Activated naive CD8-positive, alpha-beta T cell (primary cell): Measurements from ENCODE around the gene TMCC2.
"Not testable (repeated sequence)": the region's sequence is repeated elsewhere in the genome, so short reads cannot be mapped to it uniquely, and the experiment has no call there.

Experiments
- H3K27ac Mint-ChIP-seq: one replicate; pipeline ENCODE4 v1.8.0; 2021; ENCODE audit warnings: mixed read lengths
- H3K27me3 Mint-ChIP-seq: one replicate; pipeline ENCODE4 v1.8.0; 2021; ENCODE audit warnings: mixed read lengths
- H3K36me3 Mint-ChIP-seq: one replicate; pipeline ENCODE4 v1.8.0; 2021; ENCODE audit warnings: mixed read lengths
- H3K4me1 Mint-ChIP-seq: one replicate; pipeline ENCODE4 v1.8.0; 2021; ENCODE audit warnings: low read depth, mixed read lengths
- H3K4me3 Mint-ChIP-seq: one replicate; pipeline ENCODE4 v1.8.0; 2021; ENCODE audit warnings: mild to moderate bottlenecking, mixed read lengths
- H3K9me3 Mint-ChIP-seq: one replicate; pipeline ENCODE4 v1.8.0; 2021; ENCODE audit warnings: low read depth, mixed read lengths

The TMCC2 gene

DNA sequence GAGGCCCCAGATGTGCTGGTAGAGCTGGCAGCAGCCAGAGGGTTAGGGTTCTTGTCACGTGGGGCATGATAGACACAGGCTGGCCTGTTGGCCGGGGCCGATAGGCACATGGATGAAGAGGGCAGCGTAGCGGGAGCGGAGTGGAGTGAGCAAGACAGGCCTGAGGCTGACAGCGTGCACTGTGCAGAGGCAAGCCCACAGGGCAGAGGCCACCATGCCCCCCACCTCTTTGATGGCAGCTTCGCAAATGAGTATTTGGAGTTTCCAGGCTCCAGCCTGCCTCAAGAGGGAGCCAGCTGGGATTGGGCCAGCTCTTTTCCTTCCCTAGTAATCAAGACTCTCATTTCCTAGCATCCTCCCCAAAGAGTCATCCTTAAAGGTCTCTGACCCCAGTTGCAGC is 43.5 kb downstream of the TMCC2 start:
- H3K36me3 Mint-ChIP-seq = no peaks in the 10 kb centered on the region
- H3K27ac Mint-ChIP-seq = no peak overlapping the region
- no peak overlapping the region for H3K4me3 Mint-ChIP-seq

GRCh38 chr1:205271745-205272144 is 44.0 kb downstream of the TMCC2 start:
- Mint-ChIP-seq H3K27ac (no peak overlapping the region), H3K4me3 (no peak overlapping the region), H3K27me3 (no peaks in the 10 kb centered on the region)

More for the DNA sequence above, 43.5 kb downstream of the TMCC2 start:
- Mint-ChIP-seq H3K4me1 (peaks cover 22% of the 10 kb centered on the region), H3K27me3 (no peaks in the 10 kb centered on the region), H3K9me3 (no peaks in the 10 kb centered on the region)

GRCh38 chr1:205272536-205272935 is 44.8 kb downstream of the TMCC2 start:
- Mint-ChIP-seq H3K4me1 (peaks cover 28% of the 10 kb centered on the region), H3K27ac (no peak overlapping the region), H3K27me3 (no peaks in the 10 kb centered on the region), H3K9me3 (no peaks in the 10 kb centered on the region), H3K4me3 (no peak overlapping the region), H3K36me3 (no peaks in the 10 kb centered on the region)

More at GRCh38 chr1:205271745-205272144, 44.0 kb downstream of the TMCC2 start:
- H3K36me3 Mint-ChIP-seq = no peaks in the 10 kb centered on the region
- no peaks in the 10 kb centered on the region for H3K9me3 Mint-ChIP-seq
- H3K4me1 Mint-ChIP-seq = peaks cover 26% of the 10 kb centered on the region

DNA sequence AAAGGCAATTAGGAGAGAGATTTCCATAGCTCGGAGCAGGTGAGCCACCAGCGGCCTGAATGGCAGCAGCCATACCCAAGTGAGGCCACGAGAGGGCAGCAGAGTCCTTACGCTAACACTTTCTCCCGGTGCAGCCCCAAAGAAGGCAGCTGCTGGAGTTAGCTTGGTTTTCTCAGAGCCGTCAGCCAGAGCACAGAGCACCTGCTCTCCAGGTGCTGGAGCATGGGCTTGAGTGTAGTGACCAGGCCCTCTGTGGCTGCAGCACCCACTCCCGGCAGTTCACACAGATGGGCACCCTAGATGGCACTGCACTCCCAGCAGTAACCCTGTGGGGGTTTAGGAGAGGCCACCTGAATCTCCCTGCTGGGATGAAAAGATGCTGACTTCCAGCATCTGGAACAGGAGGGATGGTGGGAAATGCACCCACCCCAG is 45.8 kb downstream of the TMCC2 start:
- H3K36me3 Mint-ChIP-seq = no peaks in the 10 kb centered on the region
- peaks cover 37% of the 10 kb centered on the region for H3K4me1 Mint-ChIP-seq
- H3K27ac Mint-ChIP-seq = no peak overlapping the region
- H3K9me3 Mint-ChIP-seq = no peaks in the 10 kb centered on the region
- no peaks in the 10 kb centered on the region for H3K27me3 Mint-ChIP-seq
- no peak overlapping the region for H3K4me3 Mint-ChIP-seq

- Mint-ChIP-seq H3K27ac (no peak overlapping the region), H3K27me3 (no peaks in the 10 kb centered on the region), H3K4me1 (peaks cover 43% of the 10 kb centered on the region), H3K9me3 (no peaks in the 10 kb centered on the region), H3K4me3 (no peak overlapping the region), H3K36me3 (no peaks in the 10 kb centered on the region)
Observed at GRCh38 chr1:205274041-205274691, 46.4 kb downstream of the TMCC2 start.

GRCh38 chr1:205275133-205275532 is 47.4 kb downstream of the TMCC2 start:
- Mint-ChIP-seq H3K4me3 (peak overlapping the region; percentile 35), H3K27me3 (no peaks in the 10 kb centered on the region), H3K36me3 (no peaks in the 10 kb centered on the region), H3K9me3 (no peaks in the 10 kb centered on the region), H3K4me1 (peaks cover 52% of the 10 kb centered on the region), H3K27ac (no peak overlapping the region)

DNA sequence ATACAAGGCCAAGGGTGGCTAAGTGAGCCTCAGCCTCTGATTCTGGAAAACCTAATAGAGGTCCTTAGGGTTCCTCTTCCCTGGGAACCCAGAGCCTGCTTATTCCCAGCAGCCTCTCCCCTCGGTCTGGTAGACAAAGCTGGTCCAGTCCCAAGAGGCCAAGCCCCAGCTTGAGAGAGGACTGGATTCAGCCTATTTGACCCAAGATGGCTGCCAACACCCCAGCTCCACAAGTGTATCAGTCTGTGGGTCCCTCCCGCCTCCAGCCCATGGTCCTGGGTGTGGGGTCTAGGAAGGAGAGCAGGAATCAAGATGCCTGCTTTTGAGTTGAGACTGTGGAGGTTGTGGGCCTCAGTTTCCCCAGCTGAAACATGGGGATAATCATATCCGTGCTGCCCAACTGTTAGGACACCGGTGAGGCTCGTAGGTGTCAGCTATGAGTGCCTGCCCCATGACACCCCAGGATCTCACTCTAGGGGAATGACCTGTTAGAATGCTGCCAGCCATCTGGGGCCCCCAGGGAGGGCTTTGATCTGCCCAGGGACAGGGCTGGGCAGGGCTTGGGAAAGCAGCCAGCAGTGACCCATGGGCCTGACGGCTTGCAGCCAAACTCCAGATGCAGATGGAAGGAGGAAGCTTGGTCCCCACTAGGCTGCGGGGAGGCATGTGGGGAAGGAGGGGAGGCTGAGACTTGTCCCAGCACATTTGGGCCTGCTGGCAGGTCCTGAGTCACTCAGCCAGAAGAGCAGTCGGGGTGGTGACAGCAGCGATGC is 48.4 kb downstream of the TMCC2 start:
- Mint-ChIP-seq H3K9me3 (no peaks in the 10 kb centered on the region), H3K4me3 (no peak overlapping the region), H3K4me1 (peaks cover 58% of the 10 kb centered on the region), H3K36me3 (no peaks in the 10 kb centered on the region), H3K27ac (no peak overlapping the region), H3K27me3 (no peaks in the 10 kb centered on the region)

DNA sequence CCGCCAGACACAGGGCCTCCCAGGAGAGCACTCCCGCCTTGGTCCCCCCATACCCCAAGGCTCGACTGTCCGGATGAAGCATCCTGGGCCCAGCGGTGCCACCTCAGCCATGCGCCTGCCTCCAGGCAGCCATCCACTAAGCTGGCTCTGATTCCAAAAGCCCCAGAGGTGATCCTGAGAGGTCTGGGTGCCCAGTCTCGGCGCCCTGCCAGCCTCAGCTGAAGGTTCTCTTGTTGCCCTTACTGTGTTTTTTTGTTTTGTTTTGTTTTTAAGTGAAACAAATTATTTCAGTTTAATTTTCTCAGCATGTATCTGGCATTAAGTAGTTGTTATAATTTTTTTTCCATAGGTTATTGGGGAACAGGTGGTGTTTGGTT is 48.9 kb downstream of the TMCC2 start:
- no peak overlapping the region for H3K4me3 Mint-ChIP-seq
- no peaks in the 10 kb centered on the region for H3K27me3 Mint-ChIP-seq
- H3K27ac Mint-ChIP-seq = no peak overlapping the region
- H3K4me1 Mint-ChIP-seq = peaks cover 59% of the 10 kb centered on the region
- H3K9me3 Mint-ChIP-seq = no peaks in the 10 kb centered on the region
- no peaks in the 10 kb centered on the region for H3K36me3 Mint-ChIP-seq

DNA sequence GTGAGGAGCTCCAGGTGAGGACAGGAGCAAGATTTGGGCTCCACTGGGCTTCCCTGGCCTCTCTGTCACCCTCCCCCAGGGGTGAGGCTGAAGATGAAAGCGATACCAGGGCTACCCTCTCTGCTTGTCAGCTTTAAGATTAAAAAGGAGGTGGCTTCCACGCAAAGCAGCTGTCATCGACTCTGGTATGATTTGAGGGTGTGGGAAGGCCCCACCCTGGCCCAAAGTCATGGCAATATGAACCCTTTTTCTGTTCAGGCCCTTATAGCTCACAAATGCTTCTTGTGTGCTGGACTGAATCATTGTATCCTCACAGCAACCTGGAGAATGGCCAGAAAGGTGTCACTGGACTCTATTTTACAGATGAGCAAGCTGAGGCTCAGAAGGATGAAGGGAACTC is 52.2 kb downstream of the TMCC2 start:
- no peaks in the 10 kb centered on the region for H3K36me3 Mint-ChIP-seq
- H3K27me3 Mint-ChIP-seq = no peaks in the 10 kb centered on the region
- H3K4me3 Mint-ChIP-seq = no peak overlapping the region
- H3K9me3 Mint-ChIP-seq = no peaks in the 10 kb centered on the region
- peak overlapping the region; percentile 10 for H3K27ac Mint-ChIP-seq
- H3K4me1 Mint-ChIP-seq = peaks cover 74% of the 10 kb centered on the region

DNA sequence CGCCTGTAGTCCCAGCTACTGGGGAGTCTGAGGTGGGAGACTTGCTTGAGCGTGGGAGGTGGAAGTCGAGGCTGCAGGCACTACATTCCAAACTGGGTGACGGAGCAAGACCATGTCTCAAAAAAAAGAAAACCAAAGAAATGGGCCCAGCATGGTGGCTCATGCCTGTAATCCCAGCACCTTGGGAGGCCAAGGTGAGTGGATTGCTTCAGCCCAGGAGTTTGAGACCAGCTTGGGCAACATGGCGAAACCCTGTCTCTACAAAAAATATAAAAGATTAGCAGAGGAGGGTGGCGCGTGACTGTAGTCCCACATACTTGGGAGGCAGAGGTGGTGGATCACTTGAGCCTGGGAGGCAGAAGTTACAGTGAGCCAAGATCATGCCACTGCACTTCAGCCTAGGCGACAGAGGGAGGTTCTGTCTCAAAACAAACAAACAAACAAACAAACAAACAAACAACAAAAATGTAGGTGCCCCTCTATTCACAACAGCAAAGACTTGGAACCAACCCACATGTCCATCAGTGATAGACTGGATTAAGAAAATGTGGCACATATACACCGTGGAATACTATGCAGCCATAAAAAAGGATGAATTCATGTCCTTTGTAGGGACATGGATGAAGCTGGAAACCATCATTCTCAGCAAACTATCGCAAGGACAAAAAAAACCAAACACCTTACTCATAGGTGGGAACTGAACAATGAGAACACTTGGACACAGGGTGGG is 53.1 kb downstream of the TMCC2 start:
- peaks cover 74% of the 10 kb centered on the region for H3K4me1 Mint-ChIP-seq
- not testable (repeated sequence) for H3K4me3 Mint-ChIP-seq, H3K27me3 Mint-ChIP-seq, H3K27ac Mint-ChIP-seq, H3K36me3 Mint-ChIP-seq, H3K9me3 Mint-ChIP-seq

GRCh38 chr1:205283270-205284147 is 55.8 kb downstream of the TMCC2 start:
- H3K4me1 Mint-ChIP-seq = peaks cover 86% of the 10 kb centered on the region
- H3K4me3 Mint-ChIP-seq = peak overlapping the region; percentile 51
- H3K36me3 Mint-ChIP-seq = no peaks in the 10 kb centered on the region
- H3K27me3 Mint-ChIP-seq = no peaks in the 10 kb centered on the region
- H3K9me3 Mint-ChIP-seq = no peaks in the 10 kb centered on the region
- peak overlapping the region; percentile 28 for H3K27ac Mint-ChIP-seq

GRCh38 chr1:205284420-205285144 is 56.8 kb downstream of the TMCC2 start:
- no peaks in the 10 kb centered on the region for H3K27me3 Mint-ChIP-seq
- H3K4me3 Mint-ChIP-seq = peak overlapping the region; percentile 75
- H3K36me3 Mint-ChIP-seq = no peaks in the 10 kb centered on the region
- no peaks in the 10 kb centered on the region for H3K9me3 Mint-ChIP-seq
- peak overlapping the region; percentile 89 for H3K27ac Mint-ChIP-seq
- peaks cover 79% of the 10 kb centered on the region for H3K4me1 Mint-ChIP-seq

GRCh38 chr1:205285381-205286101 is 57.8 kb downstream of the TMCC2 start:
- Mint-ChIP-seq H3K36me3 (no peaks in the 10 kb centered on the region), H3K27me3 (no peaks in the 10 kb centered on the region), H3K4me3 (peak overlapping the region; percentile 75), H3K27ac (peak overlapping the region; percentile 89), H3K4me1 (peaks cover 75% of the 10 kb centered on the region), H3K9me3 (no peaks in the 10 kb centered on the region)
